HCT116 (cell line): Measurements from ENCODE around the gene KRT77. TPM values are rescaled to one million over a fixed set of nuclear protein-coding genes. Genes with fewer than 3 reads are reported as not detected.

ENCODE experiments used
- ATAC-seq: fragments of 200-7000 bp; cut with Tn5 transposase; 2 replicates; pipeline ENCODE4 v1.9.1; 2020; ENCODE audit warnings: mild to moderate bottlenecking, moderate library complexity
- BruUV-seq: library from RNA; stranded (reverse); fragments of 400-500 nt; replicated peaks from 2 replicates; lab custom pipeline; 2021; lab: Mats Ljungman, UMichigan
- CTCF ChIA-PET: fragments of 300-600 bp; sonication (Branson Sonifier 250); formaldehyde crosslinking; loops from one replicate; lab custom pipeline; 2021; ENCODE audit warnings: antibody characterized with exemption; lab: Charles Lee
- POLR2A ChIA-PET: fragments of 300-600, 350-600 bp; sonication (Branson Sonifier 250); formaldehyde crosslinking; loops from one replicate; lab custom pipeline; 2021; ENCODE audit warnings: antibody characterized with exemption; lab: Charles Lee
- RAD21 ChIA-PET, 2 experiments: fragments of 300-600 bp; sonication (Branson Sonifier 250); formaldehyde crosslinking; loops; one replicate each; lab custom pipeline; 2023; ENCODE audit warnings: low total read pairs in 2 of 2; ENCODE audit not compliant: uncharacterized antibody in 2 of 2, unreplicated experiment in 2 of 2, low non-redundant PET in 1 of 2; lab: Charles Lee
- DNase-seq: peaks from one replicate; pipeline ENCODE4 v3.0.0-alpha.2; 2010; ENCODE audit warnings: low read depth, low spot score
- H2AFZ ChIP-seq: fragments of 200-600 bp; shearing (Covaris generic), sonication (generic); 2 replicates; pipeline ENCODE4 v1.6.1; 2017; ENCODE audit warnings: low read depth, mixed run types, mixed read lengths, antibody characterized with exemption, low read length; ENCODE audit not compliant: poor library complexity, severe bottlenecking
- H3K27ac ChIP-seq: 2 replicates; pipeline ENCODE4 v1.5.1; 2012; ENCODE audit warnings: low read depth, low read length
- H3K27me3 ChIP-seq: fragments of 200-600 bp; sonication (generic); 2 replicates; pipeline ENCODE4 v1.6.1; 2016; ENCODE audit warnings: mixed run types, low read length, mixed read lengths; ENCODE audit not compliant: insufficient read depth
- H3K36me3 ChIP-seq, 2 experiments: fragments of 200-500 bp in 1 of 2; fragments of 200-600 bp in 1 of 2; sonication (Bioruptor generic) in 1 of 2; sonication (generic) in 1 of 2; 2 replicates each; pipeline versions ENCODE4 v1.5.1 to v1.6.1; 2014 to 2016; ENCODE audit warnings: low read length in 2 of 2, inconsistent platforms in 1 of 2, mixed read lengths in 1 of 2, mixed run types in 1 of 2; ENCODE audit not compliant: insufficient read depth in 2 of 2, control insufficient read depth in 1 of 2
- H3K4me1 ChIP-seq, 2 experiments: fragments of 200-600 bp in 1 of 2; sonication (generic) in 1 of 2; 2 replicates each; pipeline versions ENCODE4 v1.5.1 to v1.6.1; 2012 to 2017; ENCODE audit warnings: low read length in 2 of 2, inconsistent platforms in 1 of 2, mild to moderate bottlenecking in 1 of 2, mixed read lengths in 1 of 2, mixed run types in 1 of 2, moderate library complexity in 1 of 2; ENCODE audit not compliant: insufficient read depth in 2 of 2, control insufficient read depth in 1 of 2
- H3K4me2 ChIP-seq: fragments of 200-600 bp; sonication (generic); 2 replicates; pipeline ENCODE4 v1.6.1; 2017; ENCODE audit warnings: mixed run types, low read length, mixed read lengths
- H3K4me3 ChIP-seq, 2 experiments: fragments of 200-600 bp in 1 of 2; sonication (generic) in 1 of 2; replicated peaks in 1 of 2; 2 replicates each; pipeline ENCODE4 v1.5.1; 2011 to 2016; ENCODE audit warnings: low read length in 2 of 2, control low read depth in 1 of 2, low read depth in 1 of 2, mild to moderate bottlenecking in 1 of 2, mixed read lengths in 1 of 2, mixed run types in 1 of 2
- H3K79me2 ChIP-seq: fragments of 200-600 bp; sonication (generic); 2 replicates; pipeline ENCODE4 v1.6.1; 2017; ENCODE audit warnings: mild to moderate bottlenecking, mixed run types, low read length, moderate library complexity, mixed read lengths; ENCODE audit not compliant: insufficient read depth
- H3K9ac ChIP-seq: fragments of 200-600 bp; sonication (generic); 2 replicates; pipeline ENCODE4 v1.6.1; 2016; ENCODE audit warnings: low read length, mixed read lengths
- H3K9me2 ChIP-seq: fragments of 200-600 bp; sonication (generic), shearing (Covaris generic); 2 replicates; pipeline ENCODE4 v1.6.1; 2017; ENCODE audit warnings: mixed run types, mild to moderate bottlenecking, moderate library complexity; ENCODE audit not compliant: insufficient read depth
- H3K9me3 ChIP-seq, 2 experiments: fragments of 200-500 bp in 1 of 2; fragments of 200-600 bp in 1 of 2; sonication (Bioruptor generic) in 1 of 2; sonication (generic) in 1 of 2; 2 replicates each; pipeline ENCODE4 v1.6.1; 2014 to 2017; ENCODE audit warnings: low read length in 2 of 2, mixed read lengths in 2 of 2, inconsistent platforms in 1 of 2, low read depth in 1 of 2, mild to moderate bottlenecking in 1 of 2, mixed run types in 1 of 2, moderate library complexity in 1 of 2; ENCODE audit not compliant: control insufficient read depth in 1 of 2, insufficient read depth in 1 of 2
- H4K20me1 ChIP-seq: fragments of 200-600 bp; sonication (generic), shearing (Covaris generic); 2 replicates; pipeline ENCODE4 v1.6.1; 2017; ENCODE audit warnings: mixed run types, mild to moderate bottlenecking, moderate library complexity; ENCODE audit not compliant: insufficient read depth
- CBX3 ChIP-seq: IDR thresholded peaks from 2 replicates; pipeline ENCODE4 v1.6.1; 2012; ENCODE audit warnings: low read depth
- EGR1 ChIP-seq: IDR thresholded peaks from 2 replicates; pipeline ENCODE4 v1.6.1; 2012; ENCODE audit warnings: low read depth
- EZH2 ChIP-seq: fragments of 200-600 bp; sonication (generic); IDR thresholded peaks from 2 replicates; pipeline ENCODE4 v1.6.1; 2017; ENCODE audit warnings: antibody characterized with exemption, mixed run types
- EZH2phosphoT487 ChIP-seq: fragments of 200-600 bp; IDR thresholded peaks from 2 replicates; pipeline ENCODE4 v1.6.1; 2018; ENCODE audit warnings: antibody characterized with exemption, borderline replicate concordance
- POLR2AphosphoS5 ChIP-seq: IDR thresholded peaks from 2 replicates; pipeline ENCODE4 v1.6.1; 2011; ENCODE audit warnings: mild to moderate bottlenecking, low read depth, low read length, moderate library complexity
- RAD21 ChIP-seq: IDR thresholded peaks from 2 replicates; pipeline ENCODE4 v1.6.1; 2012; ENCODE audit warnings: low read depth, mild to moderate bottlenecking
- SIN3A ChIP-seq: IDR thresholded peaks from 2 replicates; pipeline ENCODE4 v1.6.1; 2012; ENCODE audit warnings: low read depth
- SP1 ChIP-seq: IDR thresholded peaks from 2 replicates; pipeline ENCODE4 v1.6.1; 2012; ENCODE audit warnings: low read depth
- SRF ChIP-seq: IDR thresholded peaks from 2 replicates; pipeline ENCODE4 v1.6.1; 2012; ENCODE audit warnings: low read depth
- TCF7L2 ChIP-seq: IDR thresholded peaks from 2 replicates; pipeline ENCODE4 v1.7.0; 2011; ENCODE audit warnings: borderline replicate concordance, inconsistent platforms; ENCODE audit not compliant: insufficient read depth, insufficient read length; ENCODE audit errors: extremely low read depth
- ZFX ChIP-seq: fragments of 450-650 bp; IDR thresholded peaks from 2 replicates; pipeline ENCODE4 v1.6.1; 2017
- intact Hi-C: fragments of 100-400 bp; cut with micrococcal nuclease; formaldehyde crosslinking; loops from 2 replicates; pipeline ENCODE4 v1.10.0; 2022
- total RNA-seq: library from RNA; stranded (reverse); gene quantifications from one replicate; pipeline ENCODE4 v1.2.1, GENCODE V29; 2021; ENCODE audit not compliant: unreplicated experiment
- TF ChIP-seq, protein P1 (sequence below): IDR thresholded peaks from 2 replicates; pipeline ENCODE4 v1.6.1; 2012; ENCODE audit warnings: low read depth

Gene KRT77
- total RNA-seq, 1 experiment from 2014 or later = not detected

DNA sequence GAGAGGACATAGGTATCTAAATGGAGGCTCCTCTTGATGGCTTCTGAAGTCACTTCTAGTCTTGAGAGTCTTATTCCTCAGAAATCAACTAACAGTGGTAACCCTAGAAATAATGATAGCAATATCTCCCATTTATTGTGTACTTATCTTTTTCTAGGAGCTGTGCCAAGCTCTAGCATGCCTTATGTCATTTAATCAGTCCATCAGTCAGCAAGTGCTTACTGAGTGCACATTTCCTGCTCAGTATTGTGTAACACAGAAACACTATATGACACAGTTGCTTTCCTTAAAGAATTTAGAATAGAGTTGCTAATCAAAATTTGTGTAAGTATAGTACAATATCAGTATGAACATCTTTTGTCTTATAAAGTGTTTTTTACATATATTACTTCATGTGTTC, 37.3 kb upstream of the KRT77 start:
- BruUV-seq = no TSS peak
- Histone ChIP-seq H3K9ac (no peak overlapping the region), H3K4me2 (no peak overlapping the region), H3K4me3 (no peak overlapping the region), H4K20me1 (no peaks in the 10 kb centered on the region), H3K27me3 (peaks cover 38% of the 10 kb centered on the region), H3K4me1 (no peaks in the 10 kb centered on the region), H3K9me2 (no peaks in the 10 kb centered on the region), H3K79me2 (no peaks in the 10 kb centered on the region), H3K36me3 (no peaks in the 10 kb centered on the region), H3K9me3 (no peaks in the 10 kb centered on the region), H2AFZ (no peak overlapping the region), H3K27ac (no peak overlapping the region)
- ATAC-seq = no peak
- CTCF ChIA-PET = no interaction called here
- TF ChIP-seq EGR1 (no peak), SRF (no peak), EZH2phosphoT487 (no peak), SIN3A (no peak), RAD21 (no peak), EZH2 (no peak), CBX3 (no peak), ZFX (no peak), TCF7L2 (no peak), POLR2AphosphoS5 (no peak), SP1 (no peak)
- TF ChIP-seq, protein P1, sequence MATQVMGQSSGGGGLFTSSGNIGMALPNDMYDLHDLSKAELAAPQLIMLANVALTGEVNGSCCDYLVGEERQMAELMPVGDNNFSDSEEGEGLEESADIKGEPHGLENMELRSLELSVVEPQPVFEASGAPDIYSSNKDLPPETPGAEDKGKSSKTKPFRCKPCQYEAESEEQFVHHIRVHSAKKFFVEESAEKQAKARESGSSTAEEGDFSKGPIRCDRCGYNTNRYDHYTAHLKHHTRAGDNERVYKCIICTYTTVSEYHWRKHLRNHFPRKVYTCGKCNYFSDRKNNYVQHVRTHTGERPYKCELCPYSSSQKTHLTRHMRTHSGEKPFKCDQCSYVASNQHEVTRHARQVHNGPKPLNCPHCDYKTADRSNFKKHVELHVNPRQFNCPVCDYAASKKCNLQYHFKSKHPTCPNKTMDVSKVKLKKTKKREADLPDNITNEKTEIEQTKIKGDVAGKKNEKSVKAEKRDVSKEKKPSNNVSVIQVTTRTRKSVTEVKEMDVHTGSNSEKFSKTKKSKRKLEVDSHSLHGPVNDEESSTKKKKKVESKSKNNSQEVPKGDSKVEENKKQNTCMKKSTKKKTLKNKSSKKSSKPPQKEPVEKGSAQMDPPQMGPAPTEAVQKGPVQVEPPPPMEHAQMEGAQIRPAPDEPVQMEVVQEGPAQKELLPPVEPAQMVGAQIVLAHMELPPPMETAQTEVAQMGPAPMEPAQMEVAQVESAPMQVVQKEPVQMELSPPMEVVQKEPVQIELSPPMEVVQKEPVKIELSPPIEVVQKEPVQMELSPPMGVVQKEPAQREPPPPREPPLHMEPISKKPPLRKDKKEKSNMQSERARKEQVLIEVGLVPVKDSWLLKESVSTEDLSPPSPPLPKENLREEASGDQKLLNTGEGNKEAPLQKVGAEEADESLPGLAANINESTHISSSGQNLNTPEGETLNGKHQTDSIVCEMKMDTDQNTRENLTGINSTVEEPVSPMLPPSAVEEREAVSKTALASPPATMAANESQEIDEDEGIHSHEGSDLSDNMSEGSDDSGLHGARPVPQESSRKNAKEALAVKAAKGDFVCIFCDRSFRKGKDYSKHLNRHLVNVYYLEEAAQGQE = no peak
- intact Hi-C loops = no loop called here
- RAD21 ChIA-PET = no interaction called here
- POLR2A ChIA-PET = no interaction called here
- DNase-seq = no peak
